ENCODE measurements around the gene ZNF597.

- TF ChIP-seq MYC (IDR thresholded peaks at IDR 0.05; ENCODE audit: low read depth, low read length) (no peak), CTCF (IDR thresholded peaks at IDR 0.05; ENCODE audit: low read depth, low read length) (no peak), POLR2A (IDR thresholded peaks at IDR 0.05; ENCODE audit: extremely low read depth, insufficient read length) (no peak)
Observed at GRCh38 chr16:3480901-3481695, 37.8 kb upstream of the ZNF597 start.
